HepG2 (cell line): ENCODE data around the gene PTPRCAP. TPM values are rescaled to one million over a fixed set of nuclear protein-coding genes. Genes with fewer than 3 reads are reported as not detected.

Experiments used
- CBX1 ChIP-seq: IDR thresholded peaks from one replicate; pipeline ENCODE4 v1.6.1; 2016; ENCODE audit warnings: antibody characterized with exemption, low read depth
- CEBPZ ChIP-seq: IDR thresholded peaks from 2 replicates; pipeline ENCODE4 v1.6.1; 2012; ENCODE audit warnings: low read length, improper control_type of control experiment
- DPF2 ChIP-seq: sonication (generic); formaldehyde crosslinking; IDR thresholded peaks from 2 replicates; pipeline ENCODE4 v1.4.0; 2020; ENCODE audit warnings: mild to moderate bottlenecking, low read depth, missing genetic modification reagents, borderline replicate concordance
- DZIP1 ChIP-seq: sonication (generic); formaldehyde crosslinking; IDR thresholded peaks from 2 replicates; pipeline ENCODE4 v1.5.0; 2020; ENCODE audit warnings: mild to moderate bottlenecking, missing genetic modification reagents
- HMG20B ChIP-seq: conservative IDR thresholded peaks from 2 replicates; pipeline ENCODE4 v1.6.1; 2016; ENCODE audit warnings: missing genetic modification reagents, missing compliant biosample characterization
- IKZF1 ChIP-seq: fragments of 450-650 bp; IDR thresholded peaks from 2 replicates; pipeline ENCODE4 v1.7.1; 2016
- IKZF5 ChIP-seq: IDR thresholded peaks from 2 replicates; pipeline ENCODE4 v1.6.1; 2018; ENCODE audit warnings: missing genetic modification reagents, mild to moderate bottlenecking, missing compliant biosample characterization
- KLF11 ChIP-seq: IDR thresholded peaks from 2 replicates; pipeline ENCODE4 v1.6.1; 2016; ENCODE audit warnings: missing compliant biosample characterization
- MAF1 ChIP-seq: sonication (generic); formaldehyde crosslinking; IDR thresholded peaks from 2 replicates; pipeline ENCODE4 v1.5.0; 2020; ENCODE audit warnings: missing genetic modification reagents, borderline replicate concordance
- MXD3 ChIP-seq: IDR thresholded peaks from 2 replicates; pipeline ENCODE4 v1.6.1; 2016; ENCODE audit warnings: mild to moderate bottlenecking, missing biosample characterization, missing genetic modification reagents
- NFRKB ChIP-seq: fragments of 450-650 bp; IDR thresholded peaks from 2 replicates; pipeline ENCODE4 v1.6.1; 2017
- POLR2A ChIP-seq, 2 experiments: IDR thresholded peaks; 2 replicates each; pipeline ENCODE4 v1.6.1; 2011; ENCODE audit warnings: low read depth in 2 of 2, low read length in 2 of 2, mild to moderate bottlenecking in 1 of 2, moderate library complexity in 1 of 2; ENCODE audit not compliant: insufficient read depth in 1 of 2
- PRPF4 ChIP-seq: fragments of 200-400 bp; formaldehyde crosslinking; IDR thresholded peaks from 2 replicates; pipeline ENCODE4 v1.6.1; 2016; ENCODE audit warnings: low read length, low read depth; ENCODE audit not compliant: poor library complexity, severe bottlenecking
- ZBTB7A ChIP-seq: sonication (generic); formaldehyde crosslinking; IDR thresholded peaks from 2 replicates; pipeline ENCODE4 v1.8.0; 2022; ENCODE audit warnings: mild to moderate bottlenecking, missing genetic modification reagents
- ZGPAT ChIP-seq: IDR thresholded peaks from 2 replicates; pipeline ENCODE4 v1.6.1; 2016; ENCODE audit warnings: mild to moderate bottlenecking
- ZNF414 ChIP-seq: sonication (generic); formaldehyde crosslinking; IDR thresholded peaks from 2 replicates; pipeline ENCODE4 v1.5.0; 2020; ENCODE audit warnings: missing genetic modification reagents
- ZNF501 ChIP-seq: sonication (generic); formaldehyde crosslinking; IDR thresholded peaks from 2 replicates; pipeline ENCODE4 v1.5.1; 2020; ENCODE audit warnings: mild to moderate bottlenecking, moderate library complexity, missing genetic modification reagents
- ZNF557 ChIP-seq: sonication (generic); formaldehyde crosslinking; IDR thresholded peaks from 2 replicates; pipeline ENCODE4 v1.4.0; 2020; ENCODE audit warnings: missing genetic modification reagents
- ZNF598 ChIP-seq: sonication (generic); formaldehyde crosslinking; IDR thresholded peaks from 2 replicates; pipeline ENCODE4 v1.5.1; 2020; ENCODE audit warnings: mild to moderate bottlenecking, missing genetic modification reagents, borderline replicate concordance
- ZNF605 ChIP-seq: sonication (generic); formaldehyde crosslinking; IDR thresholded peaks from 2 replicates; pipeline ENCODE4 v1.8.0; 2022; ENCODE audit warnings: mild to moderate bottlenecking, missing genetic modification reagents
- polyA plus RNA-seq, 8 experiments: library from polyadenylated mRNA; depleted of rRNA in 3 of 8; stranded (reverse) in 7 of 8; unstranded in 1 of 8; fragments of >200 nt; fragmentation: Illumina TruSeq in 4 of 8; extraction: Trizol in 4 of 8; gene quantifications; 2 replicates each; pipeline versions ENCODE4 v1.2.1 to v1.2.3, GENCODE V29; 2011 to 2016; ENCODE audit warnings: low read depth in 4 of 8, missing spikeins in 1 of 8, mixed read lengths in 1 of 8; ENCODE audit not compliant: insufficient read depth in 1 of 8
- total RNA-seq, 5 experiments: library from RNA; depleted of rRNA; stranded (reverse); fragments of >200 nt; fragmentation: Illumina TruSeq; extraction: Trizol; gene quantifications; 2 replicates each; pipeline ENCODE4 v1.2.3, GENCODE V29; 2016; ENCODE audit warnings: low read depth in 1 of 5

PTPRCAP gene
- total and polyA plus RNA-seq, 2 of the 13 experiments (the other 11 are each of a cell fraction or from before 2014, with no cell fraction given): 0.60 to 0.70 TPM

GRCh38 chr11:67482827-67483798 is 45.6 kb upstream of the PTPRCAP start, which contains the start of gene AIP (continued):
- TF ChIP-seq CBX1 (peak; percentile 57), DPF2 (CRISPR knock-in tag) (no peak; the same call in 1 of the 2 replicates), ZNF501 (peak; percentile 97), IKZF1 (no peak), MAF1 (CRISPR knock-in tag) (peak; percentile 75; the same call in 1 of the 2 replicates), DZIP1 (CRISPR knock-in tag) (peak; percentile 96), ZNF414 (CRISPR knock-in tag) (peak; percentile 30; the same call in 1 of the 2 replicates), PRPF4 (no peak), MXD3 (peak; percentile 97), IKZF5 (CRISPR knock-in tag) (peak; percentile 97), ZGPAT (CRISPR knock-in tag) (peak; percentile 92), HMG20B (no peak), POLR2A (IDR thresholded peaks at IDR 0.05; ENCODE audit: insufficient read depth in 1 of 2, low read depth in 2 of 2, low read length in 2 of 2) (peak; percentile 62 to 68), KLF11 (CRISPR knock-in tag) (peak; percentile 92; the same call in 1 of the 2 replicates), ZNF598 (CRISPR knock-in tag) (peak; percentile 86), ZBTB7A (CRISPR knock-in tag) (peak; percentile 89), ZNF605 (CRISPR knock-in tag) (peak; percentile 99), NFRKB (0 out of 2 replicates have a peak, but pooled peaks have one; percentile 4), ZNF557 (peak; percentile 98), CEBPZ (no peak)
